Measurements from ENCODE around the gene PDSS2.

PDSS2 gene

GRCh38 chr6:107116931-107117330 lies 342.4 kb downstream of the PDSS2 start:
- Histone ChIP-seq H3K4me3 (ENCODE audit: low read depth, low read length) (peak overlapping the region; percentile 73), H3K36me3 (no peaks in the 10 kb centered on the region; the same call in 1 of the 2 replicates), H3K27ac (peak overlapping the region; percentile 99), H3K9me3 (ENCODE audit: severe bottlenecking) (no peaks in the 10 kb centered on the region), H3K27me3 (ENCODE audit: insufficient read depth, low read depth, severe bottlenecking) (no peaks in the 10 kb centered on the region)
- no peak for DNase-seq
- no peak for TF ChIP-seq CTCF (IDR thresholded peaks at IDR 0.05; ENCODE audit: low read depth, low read length)

GRCh38 chr6:107116328-107116892 lies 343.0 kb downstream of the PDSS2 start:
- peak overlapping the region; percentile 99 for H3K27ac ChIP-seq
- H3K4me3 ChIP-seq (ENCODE audit: low read depth, low read length), result peak overlapping the region; percentile 73
- DNase-seq, result peak; percentile 69

GRCh38 chr6:107115695-107116327 lies 343.6 kb downstream of the PDSS2 start:
- H3K4me3 ChIP-seq (ENCODE audit: low read depth, low read length), result peak overlapping the region; percentile 73
- H3K36me3 ChIP-seq, result no peaks in the 10 kb centered on the region; the same call in 1 of the 2 replicates
- peak; percentile 88 for DNase-seq
- no peaks in the 10 kb centered on the region for H3K27me3 ChIP-seq (ENCODE audit: insufficient read depth, low read depth, severe bottlenecking)
- H3K9me3 ChIP-seq (ENCODE audit: severe bottlenecking), result no peaks in the 10 kb centered on the region
- no peak for TF ChIP-seq CTCF (IDR thresholded peaks at IDR 0.05; ENCODE audit: low read depth, low read length)
- H3K27ac ChIP-seq, result peak overlapping the region; percentile 99

More at GRCh38 chr6:107116328-107116892, 343.0 kb downstream of the PDSS2 start:
- H3K27me3 ChIP-seq (ENCODE audit: insufficient read depth, low read depth, severe bottlenecking), result no peaks in the 10 kb centered on the region
- 0 out of 2 replicates have a peak, but pooled peaks have one; percentile 12 for TF ChIP-seq CTCF (IDR thresholded peaks at IDR 0.05; ENCODE audit: low read depth, low read length)
- H3K36me3 ChIP-seq, result no peaks in the 10 kb centered on the region; the same call in 1 of the 2 replicates
- H3K9me3 ChIP-seq (ENCODE audit: severe bottlenecking), result no peaks in the 10 kb centered on the region

- peak within 1 kb of the TSS; percentile 99 for H3K27ac ChIP-seq
- H3K9me3 ChIP-seq (ENCODE audit: severe bottlenecking), result no peaks in the 10 kb centered on the region
- peak; percentile 52 for DNase-seq
- peak within 1 kb of the TSS; percentile 73 for H3K4me3 ChIP-seq (ENCODE audit: low read depth, low read length)
- no peaks in the 10 kb centered on the region for H3K27me3 ChIP-seq (ENCODE audit: insufficient read depth, low read depth, severe bottlenecking)
- TF ChIP-seq CTCF (IDR thresholded peaks at IDR 0.05; ENCODE audit: low read depth, low read length), result no peak
- H3K36me3 ChIP-seq, result no peaks in the 10 kb centered on the region; the same call in 1 of the 2 replicates
These were observed 344.3 kb downstream of the PDSS2 start, which contains the start of gene BEND3 for GRCh38 chr6:107114926-107115694. TSS of gene BEND3 (minus strand) at chr6:107115515. CDS start at chr6:107099285, 16,230 bp downstream.

GRCh38 chr6:107114213-107114925 lies 345.0 kb downstream of the PDSS2 start:
- DNase-seq, result peak; percentile 86
- peak; percentile 83 for TF ChIP-seq CTCF (IDR thresholded peaks at IDR 0.05; ENCODE audit: low read depth, low read length)
- no peaks in the 10 kb centered on the region for H3K27me3 ChIP-seq (ENCODE audit: insufficient read depth, low read depth, severe bottlenecking)
- H3K36me3 ChIP-seq, result no peaks in the 10 kb centered on the region; the same call in 1 of the 2 replicates
- H3K27ac ChIP-seq, result peak overlapping the region; percentile 94
- peak overlapping the region; percentile 52 for H3K4me3 ChIP-seq (ENCODE audit: low read depth, low read length)
- no peaks in the 10 kb centered on the region for H3K9me3 ChIP-seq (ENCODE audit: severe bottlenecking)

Data from WERI-Rb-1 (cell line).